HEK293T (cell line): ENCODE data around the gene BHLHE40.

Source experiments
- CTCF ChIA-PET: fragments of 350-600 bp; formaldehyde crosslinking; extraction: SDS; loops from one replicate; lab custom pipeline; 2021; ENCODE audit warnings: antibody characterized with exemption, inconsistent platforms; lab: Yijun Ruan, JAX
- POLR2A ChIA-PET: fragments of 350-600 bp; formaldehyde crosslinking; extraction: SDS; loops from one replicate; lab custom pipeline; 2020; ENCODE audit warnings: antibody characterized with exemption, inconsistent platforms; lab: Yijun Ruan, JAX
- DNase-seq: peaks from one replicate; pipeline ENCODE4 v3.0.0; 2012; ENCODE audit warnings: mixed read lengths; ENCODE audit errors: extremely low spot score
- ARNT ChIP-seq: fragments of 450-650 bp; IDR thresholded peaks from 2 replicates; pipeline ENCODE4 v1.6.1; 2017; ENCODE audit warnings: mild to moderate bottlenecking
- BHLHE40 ChIP-seq: fragments of 450-650 bp; IDR thresholded peaks from 2 replicates; pipeline ENCODE4 v1.6.1; 2016; ENCODE audit warnings: mild to moderate bottlenecking, moderate library complexity, borderline replicate concordance
- CTBP1 ChIP-seq: fragments of 450-650 bp; IDR thresholded peaks from 2 replicates; pipeline ENCODE4 v1.6.1; 2016; ENCODE audit warnings: borderline replicate concordance
- ELF4 ChIP-seq: fragments of 450-650 bp; IDR thresholded peaks from 2 replicates; pipeline ENCODE4 v1.6.1; 2017; ENCODE audit warnings: antibody characterized with exemption
- FOXA1 ChIP-seq: fragments of 450-650 bp; IDR thresholded peaks from 2 replicates; pipeline ENCODE4 v1.6.1; 2016; ENCODE audit warnings: mild to moderate bottlenecking
- FOXK2 ChIP-seq: fragments of 450-650 bp; IDR thresholded peaks from 2 replicates; pipeline ENCODE4 v1.6.1; 2016; ENCODE audit warnings: mild to moderate bottlenecking
- FOXM1 ChIP-seq: fragments of 450-650 bp; IDR thresholded peaks from 2 replicates; pipeline ENCODE4 v1.6.1; 2017; ENCODE audit warnings: mild to moderate bottlenecking, borderline replicate concordance
- HDGF ChIP-seq: fragments of 450-650 bp; IDR thresholded peaks from 2 replicates; pipeline ENCODE4 v1.6.1; 2017; ENCODE audit warnings: antibody characterized with exemption, borderline replicate concordance
- L3MBTL2 ChIP-seq: fragments of 450-650 bp; conservative IDR thresholded peaks from 2 replicates; pipeline ENCODE4 v1.6.1; 2016; ENCODE audit warnings: mild to moderate bottlenecking
- LEF1 ChIP-seq: fragments of 450-650 bp; IDR thresholded peaks from 2 replicates; pipeline ENCODE4 v1.6.1; 2017; ENCODE audit warnings: mild to moderate bottlenecking, borderline replicate concordance
- NFRKB ChIP-seq: fragments of 450-650 bp; IDR thresholded peaks from 2 replicates; pipeline ENCODE4 v1.6.1; 2016; ENCODE audit warnings: mild to moderate bottlenecking, moderate library complexity
- PKNOX1 ChIP-seq: fragments of 450-650 bp; IDR thresholded peaks from 2 replicates; pipeline ENCODE4 v1.6.1; 2016
- SP1 ChIP-seq: fragments of 450-650 bp; IDR thresholded peaks from 2 replicates; pipeline ENCODE4 v1.6.1; 2017
- SUZ12 ChIP-seq: fragments of 450-650 bp; IDR thresholded peaks from 2 replicates; pipeline ENCODE4 v1.6.1; 2016; ENCODE audit warnings: mild to moderate bottlenecking
- TARDBP ChIP-seq: fragments of 450-650 bp; IDR thresholded peaks from 2 replicates; pipeline ENCODE4 v1.6.1; 2016
- ZNF384 ChIP-seq: fragments of 450-650 bp; IDR thresholded peaks from 2 replicates; pipeline ENCODE4 v1.6.1; 2016

Gene BHLHE40

GRCh38 chr3:5006755-5007202 is 27.5 kb downstream of the BHLHE40 start:
- TF ChIP-seq FOXA1: no peak
- DNase-seq: no peak
- POLR2A ChIA-PET: interaction anchor here (1.2 kb wide), 1 partner anchor 28 kb away, joined by 5 read pairs; the partner anchor contains the start of gene BHLHE40
- CTCF ChIA-PET: no interaction called here

GRCh38 chr3:5007873-5008272 is 28.6 kb downstream of the BHLHE40 start:
- TF ChIP-seq FOXK2 (no peak), BHLHE40 (no peak), TARDBP (no peak), PKNOX1 (no peak), SP1 (no peak), LEF1 (no peak), FOXA1 (no peak), HDGF (no peak)
- ChIA-PET CTCF (interaction anchor here (0.7 kb wide), 1 partner anchor 28 kb away, joined by 3 read pairs; no protein-coding TSS in a partner anchor), POLR2A (interaction anchor here (0.7 to 1.7 kb wide), 4 partner anchors 13 to 29 kb away, joined by 3 to 5 read pairs (median 4); partner anchors contain the start of gene BHLHE40)
- no peak for DNase-seq

GRCh38 chr3:5009506-5010109 is 30.4 kb downstream of the BHLHE40 start:
- POLR2A ChIA-PET: interaction anchor here (1.5 kb wide), 1 partner anchor 17 kb away, joined by 3 read pairs; no protein-coding TSS in a partner anchor
- DNase-seq: no peak
- CTCF ChIA-PET: no interaction called here
- TF ChIP-seq FOXK2: no peak
- TF ChIP-seq ELF4: no peak
- no peak for TF ChIP-seq HDGF
- TF ChIP-seq TARDBP: no peak
- no peak for TF ChIP-seq FOXA1
- TF ChIP-seq NFRKB: no peak
- no peak for TF ChIP-seq CTBP1
- no peak for TF ChIP-seq LEF1
- no peak for TF ChIP-seq FOXM1
- no peak for TF ChIP-seq ZNF384
- no peak for TF ChIP-seq SP1
- no peak for TF ChIP-seq L3MBTL2
- TF ChIP-seq SUZ12: no peak
- no peak for TF ChIP-seq BHLHE40
- TF ChIP-seq PKNOX1: no peak
- TF ChIP-seq ARNT: no peak

- ChIA-PET CTCF (no interaction called here), POLR2A (interaction anchor here (1.5 kb wide), 1 partner anchor 16 kb away, joined by 3 read pairs; no protein-coding TSS in a partner anchor)
- TF ChIP-seq ARNT (no peak), CTBP1 (no peak), SUZ12 (no peak), HDGF (no peak)
- DNase-seq: no peak
These were observed 30.9 kb downstream of the BHLHE40 start for GRCh38 chr3:5010140-5010539.

GRCh38 chr3:5010706-5011554 is 31.7 kb downstream of the BHLHE40 start:
- TF ChIP-seq FOXK2 (no peak), FOXA1 (no peak), TARDBP (no peak), FOXM1 (no peak), NFRKB (no peak), CTBP1 (no peak), ZNF384 (no peak), BHLHE40 (no peak), SUZ12 (no peak), PKNOX1 (no peak)
- CTCF ChIA-PET: no interaction called here
- POLR2A ChIA-PET: interaction anchor here (0.6 to 1.5 kb wide), 3 partner anchors 15 to 34 kb away, joined by 3 read pairs; no protein-coding TSS in a partner anchor
- DNase-seq: no peak

- ChIA-PET CTCF (interaction anchor here (1.0 kb wide), 1 partner anchor 9 kb away, joined by 3 read pairs; no protein-coding TSS in a partner anchor), POLR2A (interaction anchor here (1.2 kb wide), 1 partner anchor 33 kb away, joined by 3 read pairs; no protein-coding TSS in a partner anchor)
- TF ChIP-seq ELF4 (no peak), TARDBP (no peak), SUZ12 (no peak)
- no peak for DNase-seq
These were observed 32.5 kb downstream of the BHLHE40 start for GRCh38 chr3:5011555-5012256.
